Lung (tissue), 12 donors: ENCODE measurements around the gene PCMTD2. TPM values are rescaled to one million over a fixed set of nuclear protein-coding genes. Genes with fewer than 3 reads are reported as not detected.
A peak's percentile ranks its signal among the peaks of the same experiment; 100 is the strongest.
"Not testable (repeated sequence)": the region's sequence is repeated elsewhere in the genome, so short reads cannot be mapped to it uniquely, and the experiment has no call there.

Experiments used
- ATAC-seq: fragments of 200-7000 bp; cut with Tn5 transposase; one replicate; pipeline ENCODE4 v1.9.1; 2020; ENCODE audit warnings: moderate number of reproducible peaks; ENCODE audit not compliant: insufficient read depth, low FRiP score
- DNase-seq, 3 donors: peaks; one replicate each; pipeline ENCODE4 v3.0.0-alpha.2; 2013 to 2017
- H3K27ac ChIP-seq, 2 donors: one replicate each; pipeline ENCODE4 v1.5.1; 2013; ENCODE audit warnings: mild to moderate bottlenecking in 2 of 2, moderate library complexity in 2 of 2, control low read depth in 1 of 2, inconsistent platforms in 1 of 2, low read depth in 1 of 2, low read length in 1 of 2
- H3K27me3 ChIP-seq, 3 donors: one replicate each; pipeline ENCODE4 v1.5.1; 2013; ENCODE audit warnings: low read length in 2 of 3; ENCODE audit not compliant: control insufficient read depth in 3 of 3, insufficient read depth in 3 of 3
- H3K36me3 ChIP-seq, 4 donors: one replicate each; pipeline ENCODE4 v1.5.1; 2013; ENCODE audit warnings: low read length in 4 of 4, mild to moderate bottlenecking in 1 of 4, moderate library complexity in 1 of 4; ENCODE audit not compliant: control insufficient read depth in 4 of 4, insufficient read depth in 4 of 4
- H3K4me1 ChIP-seq, 5 donors: one replicate each; pipeline ENCODE4 v1.5.1; 2013; ENCODE audit warnings: low read length in 5 of 5, mild to moderate bottlenecking in 2 of 5, moderate library complexity in 1 of 5; ENCODE audit not compliant: control insufficient read depth in 5 of 5, insufficient read depth in 5 of 5
- H3K4me3 ChIP-seq: one replicate; pipeline ENCODE4 v1.5.1; 2013; ENCODE audit warnings: mild to moderate bottlenecking, control low read depth, moderate library complexity
- H3K9ac ChIP-seq, 2 donors: one replicate each; pipeline ENCODE4 v1.5.1; 2013; ENCODE audit warnings: low read length in 2 of 2, control low read depth in 1 of 2; ENCODE audit not compliant: insufficient read depth in 1 of 2
- H3K9me3 ChIP-seq, 4 donors: one replicate each; pipeline ENCODE4 v1.5.1; 2013; ENCODE audit warnings: low read length in 3 of 4, mild to moderate bottlenecking in 1 of 4, moderate library complexity in 1 of 4; ENCODE audit not compliant: control insufficient read depth in 4 of 4, insufficient read depth in 3 of 4
- whole genome bisulfite sequencing, 2 donors: extraction: QIAGEN DNeasy Blood & Tissue Kit; methylation state at CpG; one replicate each; pipeline ENCODE4 v1.1.7; 2013; 5-methylcytosine and 5-hydroxymethylcytosine counted together
- polyA plus RNA-seq, 2 donors: library from polyadenylated mRNA; stranded (reverse); fragments of 200-250 nt; gene quantifications; one replicate each; pipeline ENCODE4 v1.2.1, GENCODE V29; 2013
- total RNA-seq, 2 donors: library from RNA; depleted of rRNA in 1 of 2; stranded (reverse); fragments of >200 nt in 1 of 2; gene quantifications; one replicate each; pipeline ENCODE4 v1.2.1, GENCODE V29; 2014 to 2021
- TF ChIP-seq, protein P1 (sequence below): IDR thresholded peaks from 2 replicates; pipeline ENCODE4 v1.5.1; 2012; ENCODE audit warnings: mild to moderate bottlenecking; ENCODE audit errors: control extremely low read depth, extremely low read depth
- donor health status: control.
- donor health status: control.
- donor health status: Bipolar disorder and iron deficiency.
- donor health status: healthy.
- donor health status: DM: yes; HTN: yes; CAD: no.

Gene PCMTD2
- total and polyA plus RNA-seq, 4 donors = 16.5 to 123 (median 25.2) TPM

DNA sequence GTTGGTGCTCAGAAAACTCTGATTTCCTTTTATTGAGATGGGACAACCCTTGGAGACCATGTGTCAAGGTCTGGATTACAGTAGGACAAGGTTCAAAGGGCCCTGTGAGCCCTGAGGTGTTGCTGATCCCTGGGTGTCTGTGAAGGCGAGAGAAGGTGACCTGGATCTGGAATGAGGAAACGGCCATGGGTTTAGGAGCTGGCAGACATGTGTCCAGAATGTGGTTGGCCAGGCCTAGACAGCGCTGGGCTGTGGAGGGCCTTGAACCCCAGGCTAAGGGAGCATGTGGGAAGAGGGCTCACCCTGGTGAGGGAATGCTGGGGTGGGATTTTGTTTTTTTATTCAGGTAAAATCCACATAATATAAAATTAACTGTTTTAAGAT lies 24.9 kb downstream of the PCMTD2 start:
- ATAC-seq = no peak
- Histone ChIP-seq H3K9ac (no peak overlapping the region), H3K36me3 (peaks cover 0 to 3% (median 1%) of the 10 kb centered on the region in 4 donors), H3K27me3 (peaks cover 0 to 2% (median 0%) of the 10 kb centered on the region in 3 donors), H3K27ac (no peak overlapping the region), H3K4me1 (no peaks in the 10 kb centered on the region), H3K4me3 (no peak overlapping the region), H3K9me3 (no peaks in the 10 kb centered on the region)
- TF ChIP-seq, protein P1, sequence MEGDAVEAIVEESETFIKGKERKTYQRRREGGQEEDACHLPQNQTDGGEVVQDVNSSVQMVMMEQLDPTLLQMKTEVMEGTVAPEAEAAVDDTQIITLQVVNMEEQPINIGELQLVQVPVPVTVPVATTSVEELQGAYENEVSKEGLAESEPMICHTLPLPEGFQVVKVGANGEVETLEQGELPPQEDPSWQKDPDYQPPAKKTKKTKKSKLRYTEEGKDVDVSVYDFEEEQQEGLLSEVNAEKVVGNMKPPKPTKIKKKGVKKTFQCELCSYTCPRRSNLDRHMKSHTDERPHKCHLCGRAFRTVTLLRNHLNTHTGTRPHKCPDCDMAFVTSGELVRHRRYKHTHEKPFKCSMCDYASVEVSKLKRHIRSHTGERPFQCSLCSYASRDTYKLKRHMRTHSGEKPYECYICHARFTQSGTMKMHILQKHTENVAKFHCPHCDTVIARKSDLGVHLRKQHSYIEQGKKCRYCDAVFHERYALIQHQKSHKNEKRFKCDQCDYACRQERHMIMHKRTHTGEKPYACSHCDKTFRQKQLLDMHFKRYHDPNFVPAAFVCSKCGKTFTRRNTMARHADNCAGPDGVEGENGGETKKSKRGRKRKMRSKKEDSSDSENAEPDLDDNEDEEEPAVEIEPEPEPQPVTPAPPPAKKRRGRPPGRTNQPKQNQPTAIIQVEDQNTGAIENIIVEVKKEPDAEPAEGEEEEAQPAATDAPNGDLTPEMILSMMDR = no peak
- no peak for DNase-seq
- WGBS, 2 donors = 89 to 92% methylated on average over 3 of the region's 3 CpGs

DNA sequence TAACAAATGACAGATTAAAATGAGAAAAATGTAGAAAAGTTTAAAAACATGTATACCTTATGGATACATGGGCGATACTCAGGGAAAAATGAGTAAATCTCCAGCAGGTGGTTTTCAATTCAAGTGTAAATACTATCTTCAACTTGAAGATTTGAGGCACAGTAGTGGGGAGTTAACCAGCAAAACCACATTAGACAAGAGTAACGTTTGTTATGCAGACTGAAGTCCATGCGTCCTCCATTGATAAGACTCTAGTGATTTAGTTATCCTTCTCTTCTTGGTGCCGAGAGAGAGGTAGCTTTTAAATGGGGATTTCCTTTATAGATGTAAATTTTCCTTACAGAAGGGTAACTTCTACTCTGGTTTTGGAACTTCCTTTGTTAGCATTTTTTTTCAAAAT lies 28.1 kb downstream of the PCMTD2 start:
- Histone ChIP-seq H3K9ac (no peak overlapping the region), H3K4me1 (no peaks in the 10 kb centered on the region), H3K27ac (no peak overlapping the region), H3K4me3 (no peak overlapping the region), H3K27me3 (peaks cover 0 to 2% (median 0%) of the 10 kb centered on the region in 3 donors), H3K36me3 (no peaks in the 10 kb centered on the region), H3K9me3 (no peaks in the 10 kb centered on the region)
- WGBS, 2 donors = 72 to 77% methylated on average over 4 of the region's 4 CpGs
- TF ChIP-seq, protein P1 = no peak
- ATAC-seq = no peak
- no peak for DNase-seq

DNA sequence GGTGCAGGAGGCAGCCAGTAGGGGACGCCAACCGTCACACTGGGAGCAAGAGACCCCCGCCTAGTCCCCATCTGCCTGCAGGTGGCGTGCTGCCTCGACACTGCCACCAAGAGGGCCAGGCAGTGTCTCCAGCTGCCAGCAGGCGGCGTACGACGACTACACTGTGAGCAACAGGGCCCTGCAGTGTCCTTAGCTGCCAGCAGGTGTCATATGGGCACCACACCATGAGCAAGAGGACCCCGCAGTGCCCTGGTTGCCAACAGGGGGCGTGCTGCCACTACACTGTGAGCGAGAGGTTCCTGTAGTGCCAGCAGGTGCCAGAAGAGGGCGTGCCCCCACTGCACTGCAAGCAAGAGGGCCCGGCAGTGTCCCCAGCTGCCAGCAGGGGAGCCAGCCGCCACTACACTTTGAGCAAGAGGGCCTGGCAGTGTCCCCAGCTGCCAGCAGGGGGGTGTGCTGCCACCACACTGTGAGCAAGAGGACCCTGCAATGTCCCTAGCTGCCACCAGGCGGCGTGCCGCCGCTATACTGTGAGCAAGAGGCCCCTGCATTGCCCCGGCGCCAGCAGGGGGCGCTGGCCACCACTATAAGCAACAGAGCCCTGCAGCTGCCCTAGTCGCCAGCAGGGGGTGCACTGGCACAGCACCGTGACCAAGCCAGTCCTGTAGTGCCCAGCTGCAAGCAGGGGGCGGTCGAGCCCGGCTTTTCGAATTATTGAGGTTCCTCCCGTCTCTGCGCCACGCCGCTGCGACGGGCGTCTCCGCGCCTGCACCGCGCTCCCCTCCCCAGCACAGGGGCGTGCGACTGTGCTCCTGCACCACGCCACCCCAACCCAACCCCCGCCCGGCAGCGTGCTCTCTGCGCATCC lies 30.3 kb downstream of the PCMTD2 start:
- not testable (repeated sequence) for H3K9me3 ChIP-seq, H3K27ac ChIP-seq, H3K36me3 ChIP-seq, ATAC-seq, H3K4me1 ChIP-seq, H3K9ac ChIP-seq, H3K27me3 ChIP-seq, H3K4me3 ChIP-seq
- TF ChIP-seq, protein P1 = peak; percentile 1
- DNase-seq = peak in 2 of 3 donors; percentile 11 to 34
- 84 to 86% methylated on average over 37 to 46 of the region's 46 CpGs for WGBS, 2 donors

DNA sequence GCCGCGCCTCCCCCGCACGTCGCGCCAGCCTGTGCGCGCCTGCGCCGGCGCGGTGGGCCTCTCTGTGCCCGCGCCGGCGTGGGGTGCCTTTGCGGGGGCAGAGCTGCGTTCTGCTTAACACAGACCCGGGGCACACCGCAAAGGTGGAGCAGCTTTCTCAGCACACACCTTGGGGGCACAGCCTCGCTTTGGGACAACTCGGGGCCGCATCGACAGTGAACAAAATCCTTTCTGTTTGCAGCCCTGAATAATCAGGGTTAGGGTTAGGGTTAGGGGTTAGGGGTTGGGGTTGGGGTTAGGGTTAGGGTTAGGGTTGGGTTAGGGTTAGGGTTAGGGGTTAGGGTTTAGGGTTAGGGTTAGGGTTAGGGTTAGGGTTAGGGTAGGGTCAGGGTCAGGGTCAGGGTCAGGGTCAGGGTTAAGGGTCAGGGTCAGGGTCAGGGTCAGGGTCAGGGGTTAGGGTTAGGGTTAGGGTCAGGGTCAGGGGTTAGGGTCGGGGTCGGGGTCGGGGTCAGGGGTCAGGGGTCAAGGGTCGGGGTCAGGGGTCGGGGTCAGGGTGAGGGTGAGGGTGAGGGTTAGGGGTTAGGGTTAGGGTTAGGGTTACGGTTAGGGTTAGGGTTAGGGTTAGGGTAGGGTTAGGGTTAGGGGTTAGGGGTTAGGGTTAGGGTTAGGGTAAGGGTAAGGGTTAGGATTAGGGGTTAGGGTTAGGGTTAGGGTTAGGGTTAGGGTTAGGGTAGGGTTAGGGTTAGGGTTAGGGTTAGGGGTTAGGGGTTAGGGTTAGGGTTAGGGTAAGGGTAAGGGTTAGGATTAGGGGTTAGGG lies 31.1 kb downstream of the PCMTD2 start:
- not testable (repeated sequence) for H3K9me3 ChIP-seq, H3K4me1 ChIP-seq, H3K27ac ChIP-seq, H3K4me3 ChIP-seq, H3K9ac ChIP-seq, H3K27me3 ChIP-seq, H3K36me3 ChIP-seq, ATAC-seq
- 93 to 96% methylated on average over 26 to 30 of the region's 30 CpGs for WGBS, 2 donors
- peak in 1 of 3 donors; percentile 17 for DNase-seq

GRCh38 chr20:64287264-64287590 lies 31.7 kb downstream of the PCMTD2 start:
- not testable (repeated sequence) for ATAC-seq, H3K9ac ChIP-seq, DNase-seq, H3K9me3 ChIP-seq, H3K27ac ChIP-seq, H3K36me3 ChIP-seq, H3K4me3 ChIP-seq, H3K27me3 ChIP-seq, H3K4me1 ChIP-seq
- 95 to 100% methylated on average over 3 of the region's 3 CpGs for WGBS, 2 donors

- H3K4me1 ChIP-seq, DNase-seq, H3K36me3 ChIP-seq, H3K9ac ChIP-seq, H3K9me3 ChIP-seq, H3K4me3 ChIP-seq, H3K27me3 ChIP-seq, ATAC-seq, H3K27ac ChIP-seq: not testable (repeated sequence)
- WGBS, 2 donors = 97 to 100% methylated on average over 3 to 8 of the region's 13 CpGs
Measured at GRCh38 chr20:64292167-64292566, 36.6 kb downstream of the PCMTD2 start.
